Measurements from ENCODE around the gene VIPR2.
A peak's percentile ranks its signal among the peaks of the same experiment; 100 is the strongest.

The VIPR2 gene

GRCh38 chr7:159066816-159067575 is 77.7 kb downstream of the VIPR2 start:
- Histone ChIP-seq H3K4me2 (ENCODE audit: insufficient read depth, low read length, poor library complexity, severe bottlenecking) (no peak overlapping the region), H3K9me3 (replicated peaks in 1 of 2; ENCODE audit: control insufficient read depth in 2 of 2, insufficient read depth in 1 of 2, low read depth in 1 of 2, low read length in 2 of 2) (peaks cover 0 to 5% of the 10 kb centered on the region in 2 donors), H2BK12ac (ENCODE audit: low read length) (no peak overlapping the region), H2AK5ac (ENCODE audit: low read depth, low read length) (no peak overlapping the region), H3K23ac (ENCODE audit: low read depth, low read length, poor library complexity) (no peak overlapping the region), H2BK120ac (ENCODE audit: low read depth, low read length) (no peak overlapping the region), H2AFZ (ENCODE audit: low read length) (no peak overlapping the region), H4K91ac (ENCODE audit: low read depth, low read length, poor library complexity) (no peak overlapping the region), H3K14ac (ENCODE audit: low read length) (no peak overlapping the region), H2BK15ac (ENCODE audit: low read length) (no peak overlapping the region), H3K79me1 (ENCODE audit: low read depth, low read length) (no peaks in the 10 kb centered on the region), H4K8ac (ENCODE audit: low read depth, low read length) (no peak overlapping the region), H3K36me3 (replicated peaks in 1 of 2; ENCODE audit: control insufficient read depth in 2 of 2, insufficient read depth in 2 of 2, low read length in 2 of 2) (no peaks in the 10 kb centered on the region), H3K18ac (ENCODE audit: low read length) (no peak overlapping the region), H2BK5ac (ENCODE audit: low read length) (no peak overlapping the region), H3K9ac (ENCODE audit: low read depth, low read length, poor library complexity) (no peak overlapping the region), H3K4ac (ENCODE audit: low read length) (no peak overlapping the region), H3K4me1 (ENCODE audit: control insufficient read depth in 2 of 2, insufficient read depth in 1 of 2, low read depth in 1 of 2, low read length in 2 of 2) (peaks cover 5 to 6% of the 10 kb centered on the region in 2 donors), H3K27me3 (ENCODE audit: control insufficient read depth in 3 of 3, insufficient read depth in 3 of 3, low read depth in 1 of 3, low read length in 3 of 3) (peaks cover 0 to 20% (median 0%) of the 10 kb centered on the region in 3 experiments), H3K4me3 (ENCODE audit: low read length in 2 of 2) (no peak overlapping the region), H3K27ac (replicated peaks; ENCODE audit: low read length) (no peak overlapping the region)
- no CpG with 5 or more reads among the region's 18 CpGs for WGBS, 2 donors (ENCODE audit: extremely low coverage in 2 of 2, insufficient read length in 2 of 2, insufficient replicate concordance in 1 of 2)
- no peak for DNase-seq (ENCODE audit: low spot score)

DNA sequence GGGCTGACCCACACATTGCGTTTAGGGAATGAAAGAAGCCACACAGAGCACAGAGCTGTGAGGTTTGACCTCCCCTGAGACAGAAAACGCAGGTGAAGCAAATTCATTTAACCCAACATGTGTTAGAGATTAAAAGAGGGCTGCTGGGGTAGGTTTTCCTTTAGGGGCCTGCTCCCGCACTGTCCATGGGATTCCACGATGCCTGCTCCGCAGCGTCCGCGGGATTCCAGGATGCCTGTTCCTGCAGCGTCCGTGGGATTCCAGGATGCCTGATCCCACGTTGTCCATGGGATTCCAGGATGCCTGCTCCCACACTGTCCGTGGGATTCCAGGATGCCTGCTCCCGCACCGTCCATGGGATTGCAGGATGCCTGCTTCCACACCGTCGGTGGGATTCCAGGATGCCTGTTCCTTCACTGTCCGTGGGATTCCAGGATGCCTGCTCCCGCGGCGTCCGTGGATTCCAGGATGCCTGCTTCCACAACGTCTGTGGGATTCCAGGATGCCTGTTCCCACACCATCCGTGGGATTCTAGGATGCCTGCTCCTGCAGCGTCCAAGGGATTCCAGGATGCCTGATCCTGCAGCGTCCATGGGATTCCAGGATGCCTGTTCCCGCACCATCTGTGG is 78.7 kb downstream of the VIPR2 start:
- H3K18ac ChIP-seq (ENCODE audit: low read length), result peak overlapping the region; percentile 81

DNA sequence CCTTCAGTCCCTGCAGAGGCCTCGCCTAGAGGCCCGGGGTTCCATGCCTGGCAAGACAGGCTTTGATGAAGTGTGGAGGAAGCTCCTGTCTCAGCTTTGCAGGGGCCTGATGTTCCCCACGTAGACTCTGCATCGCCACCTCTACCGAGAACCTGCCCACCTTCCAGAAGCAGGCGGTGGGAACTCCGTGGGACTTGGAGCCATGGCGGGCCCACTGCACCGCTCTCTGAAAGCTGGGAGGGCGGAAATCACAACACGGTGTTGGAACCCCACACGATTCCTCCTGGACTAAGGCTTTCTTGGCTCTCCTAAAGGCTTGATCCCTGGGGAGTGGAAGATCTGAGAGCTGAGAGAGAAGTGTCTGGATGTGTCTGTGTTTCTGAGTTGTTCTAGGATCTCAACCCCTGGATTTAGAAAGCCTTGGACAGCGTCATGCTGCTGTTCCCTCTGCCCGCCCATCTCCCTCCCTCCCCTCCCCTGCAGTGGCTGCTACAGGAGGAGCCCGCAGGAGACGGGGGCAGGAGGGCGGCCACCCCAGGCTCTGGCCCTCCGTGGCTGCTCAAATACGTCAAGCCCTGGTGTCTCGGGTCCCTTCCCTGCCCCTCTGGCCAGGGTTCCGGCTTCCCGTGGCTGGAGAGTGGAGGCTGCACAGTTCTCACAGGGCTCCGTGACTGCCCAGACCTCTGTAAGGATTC is 79.7 kb downstream of the VIPR2 start:
- no peak overlapping the region for H3K14ac ChIP-seq (ENCODE audit: low read length)
- H3K4me3 ChIP-seq (ENCODE audit: low read length in 2 of 2), result no peak overlapping the region
- H3K18ac ChIP-seq (ENCODE audit: low read length), result peak overlapping the region; percentile 59
- WGBS, 2 donors (ENCODE audit: extremely low coverage in 2 of 2, insufficient read length in 2 of 2, insufficient replicate concordance in 1 of 2), result no CpG with 5 or more reads among the region's 23 CpGs
- no peak overlapping the region for H3K23ac ChIP-seq (ENCODE audit: low read depth, low read length, poor library complexity)
- no peak overlapping the region for H4K8ac ChIP-seq (ENCODE audit: low read depth, low read length)
- no peak for DNase-seq (ENCODE audit: low spot score)
- H3K4me1 ChIP-seq (ENCODE audit: control insufficient read depth in 2 of 2, insufficient read depth in 1 of 2, low read depth in 1 of 2, low read length in 2 of 2), result peaks cover 0 to 2% of the 10 kb centered on the region in 2 donors
- H4K91ac ChIP-seq (ENCODE audit: low read depth, low read length, poor library complexity), result no peak overlapping the region
- no peaks in the 10 kb centered on the region for H3K79me1 ChIP-seq (ENCODE audit: low read depth, low read length)
- H3K27me3 ChIP-seq (ENCODE audit: control insufficient read depth in 3 of 3, insufficient read depth in 3 of 3, low read depth in 1 of 3, low read length in 3 of 3), result peaks cover 0 to 8% (median 4%) of the 10 kb centered on the region in 3 experiments
- no peak overlapping the region for H3K9ac ChIP-seq (ENCODE audit: low read depth, low read length, poor library complexity)
- no peak overlapping the region for H2BK5ac ChIP-seq (ENCODE audit: low read length)
- H3K27ac ChIP-seq (replicated peaks; ENCODE audit: low read length), result no peak overlapping the region
- H3K9me3 ChIP-seq (replicated peaks in 1 of 2; ENCODE audit: control insufficient read depth in 2 of 2, insufficient read depth in 1 of 2, low read depth in 1 of 2, low read length in 2 of 2), result peaks cover 0 to 6% of the 10 kb centered on the region in 2 donors
- H3K4ac ChIP-seq (ENCODE audit: low read length), result no peak overlapping the region
- peak overlapping the region; percentile 79 for H2BK15ac ChIP-seq (ENCODE audit: low read length)
- peak overlapping the region; percentile 11 for H2AK5ac ChIP-seq (ENCODE audit: low read depth, low read length)
- H2BK12ac ChIP-seq (ENCODE audit: low read length), result no peak overlapping the region
- H2BK120ac ChIP-seq (ENCODE audit: low read depth, low read length), result no peak overlapping the region
- no peak overlapping the region for H3K4me2 ChIP-seq (ENCODE audit: insufficient read depth, low read length, poor library complexity, severe bottlenecking)
- H3K36me3 ChIP-seq (replicated peaks in 1 of 2; ENCODE audit: control insufficient read depth in 2 of 2, insufficient read depth in 2 of 2, low read length in 2 of 2), result no peaks in the 10 kb centered on the region
- H2AFZ ChIP-seq (ENCODE audit: low read length), result no peak overlapping the region

More for the DNA sequence above, 78.7 kb downstream of the VIPR2 start:
- Histone ChIP-seq H3K4me1 (ENCODE audit: control insufficient read depth in 2 of 2, insufficient read depth in 1 of 2, low read depth in 1 of 2, low read length in 2 of 2) (peaks cover 5 to 6% of the 10 kb centered on the region in 2 donors), H2AFZ (ENCODE audit: low read length) (no peak overlapping the region), H2BK5ac (ENCODE audit: low read length) (no peak overlapping the region), H3K27ac (replicated peaks; ENCODE audit: low read length) (no peak overlapping the region), H4K91ac (ENCODE audit: low read depth, low read length, poor library complexity) (peak overlapping the region; percentile 18), H3K36me3 (replicated peaks in 1 of 2; ENCODE audit: control insufficient read depth in 2 of 2, insufficient read depth in 2 of 2, low read length in 2 of 2) (no peaks in the 10 kb centered on the region), H2BK15ac (ENCODE audit: low read length) (peak overlapping the region; percentile 75), H3K9ac (ENCODE audit: low read depth, low read length, poor library complexity) (no peak overlapping the region), H2AK5ac (ENCODE audit: low read depth, low read length) (peak overlapping the region; percentile 61), H2BK12ac (ENCODE audit: low read length) (no peak overlapping the region), H3K4me3 (ENCODE audit: low read length in 2 of 2) (no peak overlapping the region), H3K4ac (ENCODE audit: low read length) (no peak overlapping the region), H3K14ac (ENCODE audit: low read length) (peak overlapping the region; percentile 10), H3K4me2 (ENCODE audit: insufficient read depth, low read length, poor library complexity, severe bottlenecking) (no peak overlapping the region), H3K27me3 (ENCODE audit: control insufficient read depth in 3 of 3, insufficient read depth in 3 of 3, low read depth in 1 of 3, low read length in 3 of 3) (peaks cover 0 to 15% (median 2%) of the 10 kb centered on the region in 3 experiments), H3K23ac (ENCODE audit: low read depth, low read length, poor library complexity) (peak overlapping the region; percentile 69), H2BK120ac (ENCODE audit: low read depth, low read length) (no peak overlapping the region), H4K8ac (ENCODE audit: low read depth, low read length) (peak overlapping the region; percentile 6), H3K9me3 (replicated peaks in 1 of 2; ENCODE audit: control insufficient read depth in 2 of 2, insufficient read depth in 1 of 2, low read depth in 1 of 2, low read length in 2 of 2) (peaks cover 0 to 5% of the 10 kb centered on the region in 2 donors), H3K79me1 (ENCODE audit: low read depth, low read length) (no peaks in the 10 kb centered on the region)
- WGBS, 2 donors (ENCODE audit: extremely low coverage in 2 of 2, insufficient read length in 2 of 2, insufficient replicate concordance in 1 of 2), result no CpG with 5 or more reads among the region's 26 CpGs
- no peak for DNase-seq (ENCODE audit: low spot score)
